ENCODE results near the gene STK4. TPM values are rescaled to one million over a fixed set of nuclear protein-coding genes. Genes with fewer than 3 reads are reported as not detected.

STK4 gene
- 47.7 TPM for total RNA-seq

GRCh38 chr20:44966030-44966961 lies at the start of gene STK4:
TSS of gene STK4 (plus strand) at chr20:44966512. CDS start at chr20:44966569, 57 bp downstream.
- DNase-seq (ENCODE audit: low read depth in 2 of 3, low spot score in 2 of 3) = peak; percentile 97 to 98 (median 98)

- no peak for DNase-seq (ENCODE audit: low read depth in 2 of 3, low spot score in 2 of 3)
Observed at GRCh38 chr20:44916586-44916985, 49.7 kb upstream of the STK4 start.

GRCh38 chr20:44917399-44917798 lies 48.9 kb upstream of the STK4 start:
- no peak for DNase-seq (ENCODE audit: low read depth in 2 of 3, low spot score in 2 of 3)

- DNase-seq (ENCODE audit: low read depth in 2 of 3, low spot score in 2 of 3) = no peak
Observed at GRCh38 chr20:44918342-44918741, 48.0 kb upstream of the STK4 start.

GRCh38 chr20:44918761-44919160 lies 47.6 kb upstream of the STK4 start:
- DNase-seq (ENCODE audit: low read depth in 2 of 3, low spot score in 2 of 3) = no peak

- DNase-seq (ENCODE audit: low read depth in 2 of 3, low spot score in 2 of 3) = no peak
Observed at GRCh38 chr20:44921447-44921846, 44.9 kb upstream of the STK4 start.

GRCh38 chr20:44924541-44924940 lies 41.8 kb upstream of the STK4 start:
- DNase-seq (ENCODE audit: low read depth in 2 of 3, low spot score in 2 of 3) = no peak

- DNase-seq (ENCODE audit: low read depth in 2 of 3, low spot score in 2 of 3) = no peak
Observed at GRCh38 chr20:44928595-44928994, 37.7 kb upstream of the STK4 start.

GRCh38 chr20:44930517-44931168 lies 35.7 kb upstream of the STK4 start:
- DNase-seq (ENCODE audit: low read depth in 2 of 3, low spot score in 2 of 3) = no peak

- DNase-seq (ENCODE audit: low read depth in 2 of 3, low spot score in 2 of 3) = no peak
Observed at GRCh38 chr20:44931911-44932310, 34.4 kb upstream of the STK4 start.

- no peak for DNase-seq (ENCODE audit: low read depth in 2 of 3, low spot score in 2 of 3)
Observed at GRCh38 chr20:44932916-44933315, 33.4 kb upstream of the STK4 start.

- no peak for DNase-seq (ENCODE audit: low read depth in 2 of 3, low spot score in 2 of 3)
Observed at GRCh38 chr20:44936510-44936909, 29.8 kb upstream of the STK4 start.

- no peak for DNase-seq (ENCODE audit: low read depth in 2 of 3, low spot score in 2 of 3)
Observed at GRCh38 chr20:44938637-44939036, 27.7 kb upstream of the STK4 start.

- no peak for DNase-seq (ENCODE audit: low read depth in 2 of 3, low spot score in 2 of 3)
Observed at GRCh38 chr20:44941120-44941691, 25.1 kb upstream of the STK4 start.

GRCh38 chr20:44942264-44942973 lies 23.9 kb upstream of the STK4 start:
- DNase-seq (ENCODE audit: low read depth in 2 of 3, low spot score in 2 of 3) = no peak

- DNase-seq (ENCODE audit: low read depth in 2 of 3, low spot score in 2 of 3) = no peak
Observed at GRCh38 chr20:44943828-44944227, 22.5 kb upstream of the STK4 start.

- DNase-seq (ENCODE audit: low read depth in 2 of 3, low spot score in 2 of 3) = no peak
Observed at GRCh38 chr20:44945261-44945660, 21.1 kb upstream of the STK4 start.

GRCh38 chr20:44946271-44946852 lies 19.9 kb upstream of the STK4 start:
- no peak for DNase-seq (ENCODE audit: low read depth in 2 of 3, low spot score in 2 of 3)

GRCh38 chr20:44948107-44948506 lies 18.2 kb upstream of the STK4 start:
- no peak for DNase-seq (ENCODE audit: low read depth in 2 of 3, low spot score in 2 of 3)

GRCh38 chr20:44948513-44948912 lies 17.8 kb upstream of the STK4 start:
- DNase-seq (ENCODE audit: low read depth in 2 of 3, low spot score in 2 of 3) = no peak

- no peak for DNase-seq (ENCODE audit: low read depth in 2 of 3, low spot score in 2 of 3)
Observed at GRCh38 chr20:44950368-44950767, 15.9 kb upstream of the STK4 start.

Data from hematopoietic multipotent progenitor cell (in vitro differentiated cells).